ENCODE results near the gene CKAP2.
A peak's percentile ranks its signal among the peaks of the same experiment; 100 is the strongest.

The CKAP2 gene

DNA sequence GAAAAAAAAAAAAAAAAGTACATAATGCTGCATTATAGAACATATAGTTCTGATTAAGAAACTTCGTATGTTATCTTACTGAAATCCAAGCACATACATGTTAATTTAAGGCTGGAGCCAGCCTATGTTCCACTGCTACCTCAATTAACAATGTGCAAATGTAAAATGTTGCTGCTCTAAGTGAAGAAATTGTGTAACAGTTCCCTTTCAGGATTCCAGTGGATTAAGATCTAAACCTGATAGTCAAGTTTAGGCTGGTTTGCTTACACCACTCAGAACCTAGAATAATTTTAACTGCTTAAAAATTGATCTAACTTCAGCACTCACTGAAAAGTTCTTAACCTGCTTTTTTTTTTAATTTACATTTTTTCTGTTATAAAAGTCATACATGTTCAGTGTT is 9.0 kb upstream of the CKAP2 start:
- Mint-ChIP-seq H3K27me3 (no peaks in the 10 kb centered on the region), H3K27ac (no peak overlapping the region), H3K4me1 (ENCODE audit: low read depth) (peaks cover 20% of the 10 kb centered on the region), H3K36me3 (ENCODE audit: low read depth) (peaks cover 39% of the 10 kb centered on the region), H3K9me3 (no peaks in the 10 kb centered on the region), H3K4me3 (no peak overlapping the region)
- intact Hi-C loops (cut with micrococcal nuclease), result no loop called here

GRCh38 chr13:52447354-52447753 is 7.9 kb upstream of the CKAP2 start:
- H3K27ac Mint-ChIP-seq, result no peak overlapping the region
- intact Hi-C loops (cut with micrococcal nuclease), result no loop called here

GRCh38 chr13:52447815-52448552 is 7.3 kb upstream of the CKAP2 start:
- H3K4me3 Mint-ChIP-seq, result no peak overlapping the region
- no peaks in the 10 kb centered on the region for H3K27me3 Mint-ChIP-seq
- peaks cover 25% of the 10 kb centered on the region for H3K36me3 Mint-ChIP-seq (ENCODE audit: low read depth)
- H3K4me1 Mint-ChIP-seq (ENCODE audit: low read depth), result peaks cover 20% of the 10 kb centered on the region
- intact Hi-C loops (cut with micrococcal nuclease), result no loop called here
- H3K9me3 Mint-ChIP-seq, result no peaks in the 10 kb centered on the region
- no peak overlapping the region for H3K27ac Mint-ChIP-seq

More at GRCh38 chr13:52447354-52447753, 7.9 kb upstream of the CKAP2 start:
- Mint-ChIP-seq H3K27me3 (no peaks in the 10 kb centered on the region), H3K36me3 (ENCODE audit: low read depth) (peaks cover 31% of the 10 kb centered on the region), H3K4me3 (no peak overlapping the region), H3K9me3 (no peaks in the 10 kb centered on the region), H3K4me1 (ENCODE audit: low read depth) (peaks cover 20% of the 10 kb centered on the region)

- no peaks in the 10 kb centered on the region for H3K9me3 Mint-ChIP-seq
- peak overlapping the region; percentile 90 for H3K27ac Mint-ChIP-seq
- no peaks in the 10 kb centered on the region for H3K27me3 Mint-ChIP-seq
- H3K4me1 Mint-ChIP-seq (ENCODE audit: low read depth), result peaks cover 22% of the 10 kb centered on the region
- H3K36me3 Mint-ChIP-seq (ENCODE audit: low read depth), result peaks cover 21% of the 10 kb centered on the region
- intact Hi-C loops (cut with micrococcal nuclease), result loop anchor here (2.0 to 5.0 kb wide), 3 partner anchors 102 to 437 kb away; partner anchors contain the start of genes ALG11 and ATP7B
- peak overlapping the region; percentile 96 for H3K4me3 Mint-ChIP-seq
Observed at GRCh38 chr13:52449331-52450011, 5.8 kb upstream of the CKAP2 start.

GRCh38 chr13:52450012-52450792 is 5.1 kb upstream of the CKAP2 start, which contains the start of gene VPS36:
VPS36 (minus strand) TSS chr13:52450634; CDS start chr13:52450594, 40 bp downstream.
- Mint-ChIP-seq H3K27ac (peak within 1 kb of the TSS; percentile 90), H3K36me3 (ENCODE audit: low read depth) (peaks cover 23% of the 10 kb centered on the region), H3K4me1 (ENCODE audit: low read depth) (peaks cover 26% of the 10 kb centered on the region)

GRCh38 chr13:52450793-52451116 is 4.5 kb upstream of the CKAP2 start:
- Mint-ChIP-seq H3K4me1 (ENCODE audit: low read depth) (peaks cover 26% of the 10 kb centered on the region), H3K27me3 (no peaks in the 10 kb centered on the region), H3K9me3 (no peaks in the 10 kb centered on the region), H3K36me3 (ENCODE audit: low read depth) (peaks cover 19% of the 10 kb centered on the region), H3K27ac (peak overlapping the region; percentile 90), H3K4me3 (peak overlapping the region; percentile 96)
- intact Hi-C loops (cut with micrococcal nuclease), result loop anchor here (2.0 to 5.0 kb wide), 3 partner anchors 103 to 438 kb away; partner anchors contain the start of genes ALG11 and ATP7B

More at GRCh38 chr13:52450012-52450792, 5.1 kb upstream of the CKAP2 start, which contains the start of gene VPS36:
- intact Hi-C loops (cut with micrococcal nuclease), result loop anchor here (2.0 to 5.0 kb wide), 3 partner anchors 103 to 438 kb away; partner anchors contain the start of genes ALG11 and ATP7B
- Mint-ChIP-seq H3K9me3 (no peaks in the 10 kb centered on the region), H3K27me3 (no peaks in the 10 kb centered on the region), H3K4me3 (peak within 1 kb of the TSS; percentile 96)

GRCh38 chr13:52451135-52451804 is 4.0 kb upstream of the CKAP2 start:
- H3K27me3 Mint-ChIP-seq, result no peaks in the 10 kb centered on the region
- H3K36me3 Mint-ChIP-seq (ENCODE audit: low read depth), result peaks cover 19% of the 10 kb centered on the region
- no peak overlapping the region for H3K27ac Mint-ChIP-seq
- peaks cover 26% of the 10 kb centered on the region for H3K4me1 Mint-ChIP-seq (ENCODE audit: low read depth)
- H3K9me3 Mint-ChIP-seq, result no peaks in the 10 kb centered on the region
- no peak overlapping the region for H3K4me3 Mint-ChIP-seq
- intact Hi-C loops (cut with micrococcal nuclease), result loop anchor here (2.0 to 5.0 kb wide), 3 partner anchors 104 to 439 kb away; partner anchors contain the start of genes ALG11 and ATP7B

- Mint-ChIP-seq H3K4me1 (ENCODE audit: low read depth) (peaks cover 29% of the 10 kb centered on the region), H3K9me3 (no peaks in the 10 kb centered on the region), H3K4me3 (no peak overlapping the region), H3K36me3 (ENCODE audit: low read depth) (peaks cover 28% of the 10 kb centered on the region), H3K27ac (no peak overlapping the region), H3K27me3 (no peaks in the 10 kb centered on the region)
- intact Hi-C loops (cut with micrococcal nuclease), result loop anchor here (5.0 kb wide), 2 partner anchors 105 to 440 kb away; partner anchors contain the start of genes ALG11 and ATP7B
Observed at GRCh38 chr13:52452470-52452869, 2.8 kb upstream of the CKAP2 start.

GRCh38 chr13:52454459-52454819 is 839 bp upstream of the CKAP2 start:
- H3K36me3 Mint-ChIP-seq (ENCODE audit: low read depth), result peaks cover 33% of the 10 kb centered on the region
- no peaks in the 10 kb centered on the region for H3K27me3 Mint-ChIP-seq
- no peaks in the 10 kb centered on the region for H3K9me3 Mint-ChIP-seq
- peak overlapping the region; percentile 99 for H3K27ac Mint-ChIP-seq
- intact Hi-C loops (cut with micrococcal nuclease), result loop anchor here (5.0 kb wide), 2 partner anchors 107 to 442 kb away; partner anchors contain the start of genes ALG11 and ATP7B
- H3K4me1 Mint-ChIP-seq (ENCODE audit: low read depth), result peaks cover 17% of the 10 kb centered on the region
- H3K4me3 Mint-ChIP-seq, result peak overlapping the region; percentile 95

DNA sequence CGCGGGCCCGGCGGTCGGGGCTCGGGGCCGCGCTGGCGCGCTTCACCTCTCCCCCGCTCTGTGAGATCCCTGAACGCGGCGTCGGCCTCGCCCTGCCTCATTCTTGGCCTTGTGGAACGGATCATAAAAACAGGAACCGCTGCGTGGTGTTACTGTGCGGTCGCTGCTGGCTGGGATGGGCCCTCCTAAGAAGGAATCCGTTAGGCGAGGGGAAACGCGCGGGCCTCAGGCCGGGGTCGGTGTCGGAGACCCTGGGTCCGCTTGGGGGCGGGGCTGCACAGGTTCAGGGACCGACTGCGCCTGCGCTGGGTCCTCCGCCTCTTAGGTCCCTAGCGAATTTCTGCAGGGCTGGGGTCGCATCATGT is 381 bp downstream of the CKAP2 start:
- no peaks in the 10 kb centered on the region for H3K27me3 Mint-ChIP-seq
- intact Hi-C loops (cut with micrococcal nuclease), result loop anchor here (1.0 kb wide), 1 partner anchor 197 kb away; the partner anchor contains the start of gene SUGT1
- peaks cover 17% of the 10 kb centered on the region for H3K4me1 Mint-ChIP-seq (ENCODE audit: low read depth)
- H3K4me3 Mint-ChIP-seq, result peak overlapping the region; percentile 95
- H3K36me3 Mint-ChIP-seq (ENCODE audit: low read depth), result peaks cover 29% of the 10 kb centered on the region
- peak overlapping the region; percentile 99 for H3K27ac Mint-ChIP-seq
- H3K9me3 Mint-ChIP-seq, result no peaks in the 10 kb centered on the region

GRCh38 chr13:52459668-52460067 is 4.4 kb downstream of the CKAP2 start:
- Mint-ChIP-seq H3K36me3 (ENCODE audit: low read depth) (peaks cover 64% of the 10 kb centered on the region), H3K4me1 (ENCODE audit: low read depth) (peaks cover 19% of the 10 kb centered on the region), H3K9me3 (no peaks in the 10 kb centered on the region), H3K27ac (no peak overlapping the region), H3K4me3 (no peak overlapping the region), H3K27me3 (no peaks in the 10 kb centered on the region)
- intact Hi-C loops (cut with micrococcal nuclease), result no loop called here

DNA sequence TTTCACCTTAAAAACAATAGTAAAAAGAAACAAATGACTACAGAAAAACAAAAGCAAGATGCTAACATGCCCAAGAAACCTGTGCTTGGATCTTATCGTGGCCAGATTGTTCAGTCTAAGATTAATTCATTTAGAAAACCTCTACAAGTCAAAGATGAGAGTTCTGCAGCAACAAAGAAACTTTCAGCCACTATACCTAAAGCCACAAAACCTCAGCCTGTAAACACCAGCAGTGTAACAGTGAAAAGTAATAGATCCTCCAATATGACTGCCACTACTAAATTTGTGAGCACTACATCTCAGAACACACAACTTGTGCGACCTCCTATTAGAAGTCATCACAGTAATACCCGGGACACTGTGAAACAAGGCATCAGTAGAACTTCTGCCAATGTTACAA is 6.0 kb downstream of the CKAP2 start:
- H3K27me3 Mint-ChIP-seq, result no peaks in the 10 kb centered on the region
- no peaks in the 10 kb centered on the region for H3K9me3 Mint-ChIP-seq
- H3K36me3 Mint-ChIP-seq (ENCODE audit: low read depth), result peaks cover 67% of the 10 kb centered on the region
- H3K4me1 Mint-ChIP-seq (ENCODE audit: low read depth), result peaks cover 17% of the 10 kb centered on the region
- H3K4me3 Mint-ChIP-seq, result no peak overlapping the region
- intact Hi-C loops (cut with micrococcal nuclease), result no loop called here
- H3K27ac Mint-ChIP-seq, result no peak overlapping the region

- intact Hi-C loops (cut with micrococcal nuclease), result no loop called here
- Mint-ChIP-seq H3K4me3 (no peak overlapping the region), H3K36me3 (ENCODE audit: low read depth) (peaks cover 71% of the 10 kb centered on the region), H3K27ac (no peak overlapping the region), H3K9me3 (no peaks in the 10 kb centered on the region), H3K4me1 (ENCODE audit: low read depth) (peaks cover 11% of the 10 kb centered on the region), H3K27me3 (no peaks in the 10 kb centered on the region)
Observed at GRCh38 chr13:52463526-52463925, 8.2 kb downstream of the CKAP2 start.
